ENCODE results near the gene OSBPL6. TPM values are rescaled to one million over a fixed set of nuclear protein-coding genes. Genes with fewer than 3 reads are reported as not detected.

The OSBPL6 gene
- total and polyA plus RNA-seq, 9 of the 15 experiments (the other 6 are each of a cell fraction or from before 2014, with no cell fraction given): 3.4 to 12.7 (median 9.3) TPM

DNA sequence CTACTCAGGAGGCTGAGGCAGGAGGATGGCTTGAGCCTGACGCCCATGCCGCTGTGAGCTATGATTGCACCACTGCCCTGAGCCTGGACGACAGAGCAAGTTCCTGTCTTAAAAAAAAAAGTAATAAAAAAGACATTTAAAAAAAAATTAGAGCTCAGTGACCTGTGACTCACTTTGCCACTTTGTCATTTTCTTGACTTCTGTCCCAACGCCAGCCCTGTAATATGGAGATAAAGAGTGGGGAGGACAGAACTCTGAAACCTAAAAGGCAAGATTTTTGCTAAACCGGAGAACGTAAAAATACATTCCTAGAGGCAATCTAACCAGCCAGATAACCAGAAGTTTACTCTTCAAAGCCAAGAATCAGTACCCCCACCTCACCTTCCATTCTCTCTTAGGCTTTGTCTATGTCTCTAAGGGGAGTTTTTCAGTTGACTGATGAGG lies 207.7 kb downstream of the OSBPL6 start (continued):
- TF ChIP-seq NCOA1 (IDR thresholded peaks at IDR 0.05; ENCODE audit: low read depth): peak; percentile 54; the same call in 1 of the 2 replicates
- TF ChIP-seq MEF2A (IDR thresholded peaks at IDR 0.05; ENCODE audit: control insufficient read depth, low read depth, low read length): peak; percentile 53; the same call in 1 of the 2 replicates
- no peak for TF ChIP-seq NR2F6 (CRISPR knock-in tag; IDR thresholded peaks at IDR 0.05)
- peak; percentile 47; the same call in 1 of the 2 replicates for TF ChIP-seq RNF2 (IDR thresholded peaks at IDR 0.05)
- TF ChIP-seq, protein P1, sequence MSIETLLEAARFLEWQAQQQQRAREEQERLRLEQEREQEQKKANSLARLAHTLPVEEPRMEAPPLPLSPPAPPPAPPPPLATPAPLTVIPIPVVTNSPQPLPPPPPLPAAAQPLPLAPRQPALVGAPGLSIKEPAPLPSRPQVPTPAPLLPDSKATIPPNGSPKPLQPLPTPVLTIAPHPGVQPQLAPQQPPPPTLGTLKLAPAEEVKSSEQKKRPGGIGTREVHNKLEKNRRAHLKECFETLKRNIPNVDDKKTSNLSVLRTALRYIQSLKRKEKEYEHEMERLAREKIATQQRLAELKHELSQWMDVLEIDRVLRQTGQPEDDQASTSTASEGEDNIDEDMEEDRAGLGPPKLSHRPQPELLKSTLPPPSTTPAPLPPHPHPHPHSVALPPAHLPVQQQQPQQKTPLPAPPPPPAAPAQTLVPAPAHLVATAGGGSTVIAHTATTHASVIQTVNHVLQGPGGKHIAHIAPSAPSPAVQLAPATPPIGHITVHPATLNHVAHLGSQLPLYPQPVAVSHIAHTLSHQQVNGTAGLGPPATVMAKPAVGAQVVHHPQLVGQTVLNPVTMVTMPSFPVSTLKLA (conservative IDR thresholded peaks at IDR 0.05): peak in 1 of 2 experiments; percentile 37; a peak in 1 of 4 replicates
- peak; percentile 92 for TF ChIP-seq FOSL1 (tag; conservative IDR thresholded peaks at IDR 0.05)
- TF ChIP-seq, protein P2, sequence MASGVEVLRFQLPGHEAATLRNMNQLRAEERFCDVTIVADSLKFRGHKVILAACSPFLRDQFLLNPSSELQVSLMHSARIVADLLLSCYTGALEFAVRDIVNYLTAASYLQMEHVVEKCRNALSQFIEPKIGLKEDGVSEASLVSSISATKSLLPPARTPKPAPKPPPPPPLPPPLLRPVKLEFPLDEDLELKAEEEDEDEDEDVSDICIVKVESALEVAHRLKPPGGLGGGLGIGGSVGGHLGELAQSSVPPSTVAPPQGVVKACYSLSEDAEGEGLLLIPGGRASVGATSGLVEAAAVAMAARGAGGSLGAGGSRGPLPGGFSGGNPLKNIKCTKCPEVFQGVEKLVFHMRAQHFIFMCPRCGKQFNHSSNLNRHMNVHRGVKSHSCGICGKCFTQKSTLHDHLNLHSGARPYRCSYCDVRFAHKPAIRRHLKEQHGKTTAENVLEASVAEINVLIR (CRISPR knock-in tag; IDR thresholded peaks at IDR 0.05): no peak
- TF ChIP-seq, protein P3, sequence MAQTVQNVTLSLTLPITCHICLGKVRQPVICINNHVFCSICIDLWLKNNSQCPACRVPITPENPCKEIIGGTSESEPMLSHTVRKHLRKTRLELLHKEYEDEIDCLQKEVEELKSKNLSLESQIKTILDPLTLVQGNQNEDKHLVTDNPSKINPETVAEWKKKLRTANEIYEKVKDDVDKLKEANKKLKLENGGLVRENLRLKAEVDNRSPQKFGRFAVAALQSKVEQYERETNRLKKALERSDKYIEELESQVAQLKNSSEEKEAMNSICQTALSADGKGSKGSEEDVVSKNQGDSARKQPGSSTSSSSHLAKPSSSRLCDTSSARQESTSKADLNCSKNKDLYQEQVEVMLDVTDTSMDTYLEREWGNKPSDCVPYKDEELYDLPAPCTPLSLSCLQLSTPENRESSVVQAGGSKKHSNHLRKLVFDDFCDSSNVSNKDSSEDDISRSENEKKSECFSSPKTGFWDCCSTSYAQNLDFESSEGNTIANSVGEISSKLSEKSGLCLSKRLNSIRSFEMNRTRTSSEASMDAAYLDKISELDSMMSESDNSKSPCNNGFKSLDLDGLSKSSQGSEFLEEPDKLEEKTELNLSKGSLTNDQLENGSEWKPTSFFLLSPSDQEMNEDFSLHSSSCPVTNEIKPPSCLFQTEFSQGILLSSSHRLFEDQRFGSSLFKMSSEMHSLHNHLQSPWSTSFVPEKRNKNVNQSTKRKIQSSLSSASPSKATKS (CRISPR knock-in tag; IDR thresholded peaks at IDR 0.05): no peak
- TF ChIP-seq SMARCA4 (IDR thresholded peaks at IDR 0.05): peak; percentile 95
- TF ChIP-seq SREBF2 (CRISPR knock-in tag; IDR thresholded peaks at IDR 0.05): no peak
- peak; percentile 58; the same call in 1 of the 2 replicates for TF ChIP-seq SOX6 (IDR thresholded peaks at IDR 0.05)
- TF ChIP-seq, protein P4, sequence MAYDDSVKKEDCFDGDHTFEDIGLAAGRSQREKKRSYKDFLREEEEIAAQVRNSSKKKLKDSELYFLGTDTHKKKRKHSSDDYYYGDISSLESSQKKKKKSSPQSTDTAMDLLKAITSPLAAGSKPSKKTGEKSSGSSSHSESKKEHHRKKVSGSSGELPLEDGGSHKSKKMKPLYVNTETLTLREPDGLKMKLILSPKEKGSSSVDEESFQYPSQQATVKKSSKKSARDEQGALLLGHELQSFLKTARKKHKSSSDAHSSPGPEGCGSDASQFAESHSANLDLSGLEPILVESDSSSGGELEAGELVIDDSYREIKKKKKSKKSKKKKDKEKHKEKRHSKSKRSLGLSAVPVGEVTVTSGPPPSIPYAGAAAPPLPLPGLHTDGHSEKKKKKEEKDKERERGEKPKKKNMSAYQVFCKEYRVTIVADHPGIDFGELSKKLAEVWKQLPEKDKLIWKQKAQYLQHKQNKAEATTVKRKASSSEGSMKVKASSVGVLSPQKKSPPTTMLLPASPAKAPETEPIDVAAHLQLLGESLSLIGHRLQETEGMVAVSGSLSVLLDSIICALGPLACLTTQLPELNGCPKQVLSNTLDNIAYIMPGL (CRISPR knock-in tag; IDR thresholded peaks at IDR 0.05): no peak
- TF ChIP-seq, protein P5, sequence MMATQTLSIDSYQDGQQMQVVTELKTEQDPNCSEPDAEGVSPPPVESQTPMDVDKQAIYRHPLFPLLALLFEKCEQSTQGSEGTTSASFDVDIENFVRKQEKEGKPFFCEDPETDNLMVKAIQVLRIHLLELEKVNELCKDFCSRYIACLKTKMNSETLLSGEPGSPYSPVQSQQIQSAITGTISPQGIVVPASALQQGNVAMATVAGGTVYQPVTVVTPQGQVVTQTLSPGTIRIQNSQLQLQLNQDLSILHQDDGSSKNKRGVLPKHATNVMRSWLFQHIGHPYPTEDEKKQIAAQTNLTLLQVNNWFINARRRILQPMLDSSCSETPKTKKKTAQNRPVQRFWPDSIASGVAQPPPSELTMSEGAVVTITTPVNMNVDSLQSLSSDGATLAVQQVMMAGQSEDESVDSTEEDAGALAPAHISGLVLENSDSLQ (IDR thresholded peaks at IDR 0.05): peak; percentile 61; the same call in 1 of the 2 replicates
- no peak for TF ChIP-seq PCBP1 (IDR thresholded peaks at IDR 0.05; ENCODE audit: low read depth, low read length, poor library complexity, severe bottlenecking)
- TF ChIP-seq SAFB (IDR thresholded peaks at IDR 0.05; ENCODE audit: borderline replicate concordance, low read depth, low read length): no peak
- TF ChIP-seq ZNF561 (CRISPR knock-in tag; conservative IDR thresholded peaks at IDR 0.05): no peak
- TF ChIP-seq, protein P6, sequence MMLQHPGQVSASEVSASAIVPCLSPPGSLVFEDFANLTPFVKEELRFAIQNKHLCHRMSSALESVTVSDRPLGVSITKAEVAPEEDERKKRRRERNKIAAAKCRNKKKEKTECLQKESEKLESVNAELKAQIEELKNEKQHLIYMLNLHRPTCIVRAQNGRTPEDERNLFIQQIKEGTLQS (IDR thresholded peaks at IDR 0.05): peak; percentile 76
- TF ChIP-seq, protein P6 (CRISPR knock-in tag; conservative IDR thresholded peaks at IDR 0.05): no peak
- TF ChIP-seq ZNF79 (CRISPR knock-in tag; IDR thresholded peaks at IDR 0.05; ENCODE audit: low read depth): no peak
- TF ChIP-seq MYNN (IDR thresholded peaks at IDR 0.05): peak; percentile 24; the same call in 1 of the 2 replicates
- TF ChIP-seq MYNN (CRISPR knock-in tag; IDR thresholded peaks at IDR 0.05): no peak
- TF ChIP-seq CHD1 (IDR thresholded peaks at IDR 0.05; ENCODE audit: low read length): no peak
